Heart left ventricle (tissue), 13 donors: ENCODE measurements around the gene HSFX1.
"Not testable (repeated sequence)": the region's sequence is repeated elsewhere in the genome, so short reads cannot be mapped to it uniquely, and the experiment has no call there.

Source experiments
- CTCF ChIP-seq, 12 donors: fragments of 200-600 bp; sonication (generic) in 4 of 12; IDR thresholded peaks; one replicate each; pipeline versions ENCODE4 v1.5.0 to v1.8.0; 2018 to 2022; ENCODE audit warnings: antibody characterized with exemption in 12 of 12, mild to moderate bottlenecking in 5 of 12
- POLR2A ChIP-seq, 2 donors: fragments of 450-650 bp; IDR thresholded peaks; one replicate each; pipeline ENCODE4 v1.6.1; 2017; ENCODE audit warnings: antibody characterized with exemption in 2 of 2, mild to moderate bottlenecking in 2 of 2, moderate library complexity in 2 of 2
- donor health status: ischemic (EF 13 %, LVEDD 7.1; RV severe dilation, severe dysfunction).
- donor health status: DM: no; HTN: yes; CAD: no.
- donor health status: DM: no; HTN: no; CAD: no.
- donor health status: ischemic (EF 25% LVEDD 6.9; RV normal size, moderate dysfunction).
- donor health status: ischemic (EF 25% LVEDD 5.7; RV mildly dilated, moderate dysfunction).
- donor health status: ischemic (EF 35%, LVEDD 5.7; RV mildly dilated, moderate dysfunction).
- donor health status: nonischemic (EF 11% LVEDD 7.7; RV severe dilation, severe dysfunction).
- donor health status: DM: yes; HTN: yes; CAD: no.
- donor health status: PGD.
- donor health status: ischemic (EF 29% LVEDD 5.4; RV normal size, mild dysfunction).
- donor health status: nonischemic (EF 23%, LVEDD 6.1; RV moderate dilation, normal function).

- not testable (repeated sequence) for TF ChIP-seq CTCF, POLR2A (IDR thresholded peaks at IDR 0.05)
These were observed 46.6 kb upstream of the HSFX1 start for GRCh38 chrX:149727308-149727707.
